ENCODE data around the gene SULT1A2.

DNA sequence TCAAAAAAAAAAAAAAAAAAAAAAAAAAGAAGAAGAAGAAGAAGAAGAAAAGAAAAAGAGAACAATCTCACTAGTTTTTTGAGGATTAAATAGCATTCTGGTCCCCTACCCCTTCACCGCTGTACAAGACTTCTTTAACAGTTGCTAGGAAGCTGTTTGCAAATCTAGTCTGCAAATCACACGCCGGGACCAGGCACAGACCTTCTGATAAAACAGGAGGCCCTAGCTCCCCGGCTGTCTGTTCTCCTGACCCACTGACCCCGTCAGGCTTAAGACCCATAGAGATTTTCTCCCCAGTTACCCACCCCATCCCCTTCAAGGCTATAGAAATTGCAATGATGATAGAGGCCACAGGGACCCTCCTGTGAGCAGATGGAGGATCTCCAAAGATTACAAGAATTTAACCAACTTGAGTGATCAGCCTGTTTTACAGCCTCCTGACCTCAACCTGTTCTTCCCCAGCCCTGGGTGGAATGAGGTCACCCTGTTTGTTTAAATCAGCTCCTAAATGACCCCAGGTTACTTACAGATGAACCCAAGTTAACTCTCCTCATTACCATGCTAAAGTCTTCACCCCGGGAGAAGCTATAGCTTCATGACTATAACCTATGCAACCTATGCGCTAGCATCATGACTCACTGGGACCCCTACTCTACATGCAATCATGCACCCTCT is 24.8 kb upstream of the SULT1A2 start:
- TF ChIP-seq CTCF (conservative IDR thresholded peaks at IDR 0.05; ENCODE audit: low read depth, low read length) (no peak), EZH2 (IDR thresholded peaks at IDR 0.05; ENCODE audit: low read length, unreplicated experiment) (no peak), EZH2phosphoT487 (IDR thresholded peaks at IDR 0.05; ENCODE audit: borderline replicate concordance, low read length) (no peak)

All from PC-3 (cell line).